ENCODE results near the gene NUP210.

DNA sequence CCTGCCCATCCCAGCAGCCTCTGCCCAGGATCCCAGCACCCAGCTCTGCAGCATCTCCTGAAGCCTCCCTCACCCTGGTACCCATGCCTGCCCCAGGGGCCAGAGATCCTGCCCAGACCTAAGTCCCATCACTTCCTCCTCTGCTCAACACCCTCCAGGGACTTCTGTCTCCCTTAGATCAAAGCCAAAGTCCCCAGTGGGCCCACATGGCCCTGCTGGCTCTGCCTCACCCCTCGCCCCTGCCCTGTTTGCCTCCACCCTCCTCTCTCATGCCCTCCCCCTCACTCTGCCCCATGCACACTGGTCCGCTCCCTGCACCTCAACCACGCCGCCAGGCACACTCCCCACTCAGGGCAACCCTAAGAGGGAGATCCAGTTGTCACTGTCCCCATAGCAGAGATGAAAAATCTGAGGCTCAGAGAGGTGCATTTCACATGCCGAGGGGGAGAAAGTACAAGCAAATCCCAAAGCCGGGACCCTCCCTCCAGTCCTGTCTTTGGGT lies 146.5 kb downstream of the NUP210 start:
- TF ChIP-seq, protein P1, sequence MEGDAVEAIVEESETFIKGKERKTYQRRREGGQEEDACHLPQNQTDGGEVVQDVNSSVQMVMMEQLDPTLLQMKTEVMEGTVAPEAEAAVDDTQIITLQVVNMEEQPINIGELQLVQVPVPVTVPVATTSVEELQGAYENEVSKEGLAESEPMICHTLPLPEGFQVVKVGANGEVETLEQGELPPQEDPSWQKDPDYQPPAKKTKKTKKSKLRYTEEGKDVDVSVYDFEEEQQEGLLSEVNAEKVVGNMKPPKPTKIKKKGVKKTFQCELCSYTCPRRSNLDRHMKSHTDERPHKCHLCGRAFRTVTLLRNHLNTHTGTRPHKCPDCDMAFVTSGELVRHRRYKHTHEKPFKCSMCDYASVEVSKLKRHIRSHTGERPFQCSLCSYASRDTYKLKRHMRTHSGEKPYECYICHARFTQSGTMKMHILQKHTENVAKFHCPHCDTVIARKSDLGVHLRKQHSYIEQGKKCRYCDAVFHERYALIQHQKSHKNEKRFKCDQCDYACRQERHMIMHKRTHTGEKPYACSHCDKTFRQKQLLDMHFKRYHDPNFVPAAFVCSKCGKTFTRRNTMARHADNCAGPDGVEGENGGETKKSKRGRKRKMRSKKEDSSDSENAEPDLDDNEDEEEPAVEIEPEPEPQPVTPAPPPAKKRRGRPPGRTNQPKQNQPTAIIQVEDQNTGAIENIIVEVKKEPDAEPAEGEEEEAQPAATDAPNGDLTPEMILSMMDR (conservative IDR thresholded peaks at IDR 0.05; ENCODE audit: low read length) = no peak
- TF ChIP-seq EZH2phosphoT487 (IDR thresholded peaks at IDR 0.05; ENCODE audit: borderline replicate concordance) = no peak
